HG02970 (cell line): Measurements from ENCODE around the gene EIF2S3.
A peak's percentile ranks its signal among the peaks of the same experiment; 100 is the strongest.

Experiments
- ATAC-seq: cut with Tn5 transposase; IDR thresholded peaks from one replicate; pipeline ENCODE4 v1.9.1; 2021; ENCODE audit warnings: mild to moderate bottlenecking, moderate library complexity, moderate number of reproducible peaks; ENCODE audit not compliant: unreplicated experiment, low FRiP score

Gene EIF2S3

GRCh38 chrX:24054182-24055042 is at the start of gene EIF2S3:
Gene EIF2S3, plus strand, starts transcription at chrX:24054956. Its CDS starts 13 bp downstream, at chrX:24054969.
- peak; percentile 96 for ATAC-seq

DNA sequence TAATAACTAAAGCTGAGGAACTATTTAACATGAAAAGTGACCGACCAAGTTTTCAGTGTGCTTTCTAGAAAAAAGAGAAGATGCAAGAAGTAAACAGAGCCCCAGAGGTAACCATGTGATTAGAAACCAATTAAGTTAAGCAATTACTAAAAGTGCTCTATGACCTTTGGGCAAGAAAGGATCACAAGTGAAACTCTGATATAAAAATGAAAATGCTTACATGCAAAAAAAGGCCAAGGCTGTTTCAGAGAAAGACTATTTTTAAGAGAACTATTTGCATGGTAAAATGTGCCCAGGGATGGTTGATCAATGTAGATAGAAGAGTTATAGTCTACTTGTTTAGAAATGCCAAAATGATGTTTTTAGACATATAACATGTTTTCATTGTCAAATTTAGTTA is 49.7 kb upstream of the EIF2S3 start:
- ATAC-seq, result no peak

DNA sequence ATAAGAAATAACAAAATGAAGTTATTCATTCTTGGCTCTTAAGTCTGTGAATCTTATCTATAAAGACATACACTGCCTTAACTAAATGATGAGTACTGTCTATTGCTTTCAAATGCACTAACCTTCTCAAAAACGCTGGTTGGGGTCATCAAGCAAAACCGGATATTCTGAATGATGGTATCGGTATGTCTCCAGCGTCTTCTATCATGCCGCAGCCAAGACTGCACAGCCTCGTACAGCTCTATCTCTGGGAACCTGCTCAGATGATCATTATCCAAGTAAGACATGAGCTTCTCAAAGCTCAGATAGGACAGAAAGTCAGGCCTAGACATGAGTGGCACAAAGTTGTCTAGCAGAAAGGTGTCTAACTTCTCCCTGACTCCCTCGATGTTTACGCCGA is 48.9 kb upstream of the EIF2S3 start:
- ATAC-seq, result no peak

DNA sequence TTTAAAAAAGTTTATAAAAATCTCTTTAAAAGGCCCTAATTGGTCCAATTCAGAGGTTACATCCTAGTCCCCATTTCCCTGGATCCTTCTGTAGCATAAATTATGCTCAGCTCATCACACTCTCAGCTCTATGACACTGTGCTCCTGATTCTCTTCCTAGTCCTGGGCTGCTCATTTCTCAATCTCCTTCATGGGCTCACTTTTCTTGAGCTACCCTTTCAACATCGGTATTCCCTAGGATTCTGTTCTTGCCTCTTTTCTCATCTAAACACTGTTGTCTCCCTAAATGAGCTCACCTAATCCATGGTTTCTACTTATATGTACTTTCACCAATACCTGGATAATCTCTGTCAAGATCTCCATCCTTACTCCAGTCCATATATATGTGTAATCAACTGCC is 42.5 kb upstream of the EIF2S3 start:
- ATAC-seq, result no peak

DNA sequence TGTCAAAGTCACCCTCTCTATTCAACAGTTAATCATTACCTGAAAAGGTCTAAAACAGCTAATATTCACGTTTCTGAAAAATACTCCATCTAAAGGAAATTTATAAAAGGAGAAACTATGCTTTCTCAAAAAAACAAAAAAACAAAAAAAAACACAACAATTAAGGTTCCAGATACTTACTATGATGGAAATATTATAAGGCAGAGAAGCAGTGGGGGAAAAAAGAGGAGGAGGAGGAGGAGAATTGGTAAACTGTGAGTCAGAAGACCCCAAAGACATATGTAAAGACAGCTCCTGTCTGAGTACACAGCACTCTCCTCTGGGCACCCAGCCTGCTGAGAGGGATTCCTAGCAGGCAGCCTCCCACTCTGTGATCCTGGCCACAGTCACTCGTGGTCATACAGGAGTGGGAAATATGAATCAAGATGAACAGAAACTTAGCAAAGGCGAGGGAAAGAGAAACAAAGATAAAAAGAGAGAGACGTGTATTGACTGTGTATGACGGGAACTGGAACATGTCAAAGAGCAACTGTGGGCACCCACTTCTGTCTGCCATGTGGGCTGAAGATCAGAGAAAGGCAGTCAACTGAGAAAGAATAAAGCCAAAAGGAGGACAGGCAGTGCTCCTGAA is 40.3 kb upstream of the EIF2S3 start:
- ATAC-seq, result no peak

- no peak for ATAC-seq
Measured at GRCh38 chrX:24017674-24018073, 37.1 kb upstream of the EIF2S3 start.

DNA sequence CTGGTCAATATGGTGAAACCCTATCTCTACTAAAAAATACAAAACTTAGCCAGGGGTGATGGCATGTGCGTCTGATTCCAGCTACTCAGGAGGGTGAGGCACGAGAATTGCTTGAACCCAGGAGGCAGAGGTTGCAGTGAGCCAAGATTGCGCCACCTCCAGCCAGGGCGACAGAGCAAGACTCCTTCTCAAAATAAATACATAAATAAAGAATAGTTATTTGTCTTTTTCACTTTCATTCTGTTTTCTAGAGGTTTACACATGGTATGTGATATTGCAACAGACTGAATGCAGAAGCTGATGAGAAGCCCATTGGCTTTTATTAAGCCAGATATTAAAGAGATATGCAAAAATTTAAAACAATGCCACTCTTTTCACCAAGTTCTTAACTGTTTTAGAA is 35.9 kb upstream of the EIF2S3 start:
- ATAC-seq, result no peak

DNA sequence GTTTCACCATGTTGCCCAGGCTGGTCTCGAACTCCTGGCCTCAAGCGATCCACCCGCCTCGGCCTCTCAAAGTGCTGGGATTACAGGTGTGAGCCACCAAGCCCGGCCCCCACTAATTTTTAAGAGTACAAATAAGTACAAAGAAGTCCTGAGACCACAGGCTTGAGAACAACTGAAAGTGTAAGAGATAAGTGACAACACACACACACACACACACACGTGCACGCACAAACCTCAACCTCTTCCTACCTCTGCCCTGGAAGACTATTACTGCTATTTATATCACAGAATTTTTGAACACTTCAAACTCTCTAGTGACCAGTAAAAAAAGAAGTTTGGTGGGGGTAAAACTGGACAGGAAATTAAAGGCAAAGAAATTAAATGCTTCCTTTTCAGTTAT is 35.3 kb upstream of the EIF2S3 start:
- ATAC-seq, result no peak

GRCh38 chrX:24020306-24020876 is 34.4 kb upstream of the EIF2S3 start:
- ATAC-seq, result no peak

DNA sequence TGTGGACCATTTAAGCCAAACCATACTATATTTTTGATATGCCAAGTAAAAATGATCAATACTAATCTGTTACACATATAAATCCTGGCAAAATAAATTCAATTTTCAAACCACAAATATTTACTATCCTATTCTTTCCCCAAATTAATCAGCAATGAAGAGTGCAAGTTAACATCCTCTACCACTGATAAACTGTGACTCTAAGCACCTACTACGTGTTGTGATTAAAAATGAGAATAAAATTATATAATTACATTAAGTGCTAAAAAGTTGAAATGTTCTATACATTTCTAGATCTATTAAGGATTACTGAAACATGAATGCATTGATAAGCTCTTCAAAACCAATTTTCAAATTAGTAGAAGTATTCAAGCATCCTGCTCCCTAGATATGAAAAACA is 31.2 kb upstream of the EIF2S3 start:
- ATAC-seq, result no peak

DNA sequence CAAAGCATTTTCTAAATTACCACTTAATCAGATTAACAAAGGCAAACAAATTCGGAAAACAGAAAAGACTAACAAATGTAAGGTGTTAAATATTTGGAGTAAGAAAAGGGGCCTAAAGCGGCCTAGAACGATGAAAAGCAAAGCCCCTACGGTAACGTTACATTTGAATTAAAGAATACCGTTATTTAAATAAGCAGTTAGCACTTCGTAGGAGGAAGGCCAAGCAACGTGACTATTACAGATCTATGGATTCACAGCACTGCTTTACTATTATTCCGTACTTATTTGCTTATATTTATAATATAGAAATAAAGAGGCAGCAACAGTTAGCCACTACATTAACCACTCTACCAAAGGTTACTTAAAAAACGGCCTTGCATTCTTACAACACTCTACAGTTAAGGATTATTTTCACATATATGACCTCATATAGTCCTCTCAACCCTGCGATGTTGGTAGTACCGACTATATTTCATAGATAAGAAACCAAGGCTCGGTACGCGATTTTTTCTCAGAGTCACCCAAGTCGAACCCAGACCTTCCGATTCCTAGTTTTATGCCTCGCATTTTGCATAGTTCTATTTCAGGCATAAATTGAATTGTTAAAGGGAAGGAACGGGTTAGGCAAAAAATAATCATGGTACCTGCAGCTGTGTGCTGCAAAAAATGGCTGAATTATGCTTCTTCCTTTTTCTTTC is 30.6 kb upstream of the EIF2S3 start:
- ATAC-seq, result no peak

- ATAC-seq, result peak; percentile 83
Measured at GRCh38 chrX:24024819-24025740, 29.7 kb upstream of the EIF2S3 start.

- ATAC-seq, result no peak
Measured at GRCh38 chrX:24025741-24026403, 28.9 kb upstream of the EIF2S3 start.

- no peak for ATAC-seq
Measured at GRCh38 chrX:24026432-24026831, 28.3 kb upstream of the EIF2S3 start.

GRCh38 chrX:24027086-24027485 is 27.7 kb upstream of the EIF2S3 start, which contains the start of gene KLHL15:
Gene KLHL15, minus strand, starts transcription at chrX:24027186. Its CDS starts 20,493 bp downstream, at chrX:24006693.
- ATAC-seq, result no peak

DNA sequence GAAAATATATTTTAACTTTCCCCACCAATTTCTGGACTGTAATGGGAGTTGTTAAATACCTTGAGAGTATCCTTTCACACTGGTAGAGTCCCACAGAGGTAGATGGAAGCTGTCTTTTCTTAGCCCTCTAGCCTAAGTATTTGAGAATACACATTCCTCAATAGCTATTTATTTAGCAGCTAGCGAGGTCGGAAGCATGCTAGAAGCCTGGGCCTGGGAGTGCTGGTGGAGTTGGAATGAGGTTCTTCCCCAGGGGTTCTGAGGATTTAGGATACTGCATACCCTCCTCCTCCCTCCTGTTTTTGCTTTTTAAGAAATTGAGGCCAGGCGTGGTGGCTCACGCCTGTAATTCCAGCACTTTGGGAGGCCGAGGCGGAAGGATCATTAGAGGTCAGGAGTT is 26.8 kb upstream of the EIF2S3 start:
- no peak for ATAC-seq

DNA sequence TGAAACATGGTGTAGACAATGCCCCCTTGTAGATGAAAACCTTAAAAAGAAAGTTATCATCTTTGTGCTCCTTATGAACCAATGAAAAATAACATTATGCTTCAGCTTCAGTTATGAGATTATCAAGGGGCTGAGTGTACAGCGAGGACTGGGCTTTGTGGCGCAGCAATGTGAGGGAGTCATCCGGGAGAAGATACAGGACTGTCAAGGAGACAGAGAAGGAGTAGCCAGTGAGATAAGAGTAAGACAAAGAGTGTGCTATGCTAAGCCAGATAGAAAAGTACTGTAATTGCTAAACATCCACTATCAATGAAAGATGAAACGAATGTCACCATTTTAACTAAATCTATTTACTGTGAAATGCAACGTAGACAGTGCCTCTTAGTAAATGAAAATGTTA is 24.2 kb upstream of the EIF2S3 start:
- no peak for ATAC-seq

GRCh38 chrX:24034485-24034884 is 20.3 kb upstream of the EIF2S3 start:
- no peak for ATAC-seq

DNA sequence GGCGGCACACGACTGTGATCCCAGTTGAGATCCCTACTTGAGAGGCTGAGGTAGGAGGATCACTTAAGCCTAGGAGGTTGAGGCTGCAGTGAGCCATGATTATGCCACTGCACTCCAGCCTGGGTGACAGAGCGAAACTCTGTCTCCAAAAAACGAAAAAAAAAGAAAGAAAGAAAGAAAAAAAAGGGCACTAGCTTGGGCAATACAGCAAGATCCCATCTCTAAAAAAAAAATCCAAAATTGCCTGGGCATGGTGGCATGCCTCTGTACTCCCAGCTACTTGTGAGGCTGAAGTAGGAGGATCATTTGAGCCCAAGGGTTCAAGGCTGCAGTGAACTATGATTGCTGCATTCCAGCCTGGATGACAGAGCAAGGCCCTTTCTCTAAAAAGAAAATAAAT is 17.0 kb upstream of the EIF2S3 start:
- no peak for ATAC-seq
